Stomach (tissue), 9 donors: ENCODE results near the gene FMN2. TPM values are rescaled to one million over a fixed set of nuclear protein-coding genes. Genes with fewer than 3 reads are reported as not detected.
A peak's percentile ranks its signal among the peaks of the same experiment; 100 is the strongest.

ENCODE experiments used
- DNase-seq, 2 donors: peaks; one replicate each; pipeline versions ENCODE4 v3.0.0 to v3.0.0-alpha.2; 2013 to 2019
- H3K27ac ChIP-seq, 5 donors: fragments of 200-600 bp in 4 of 5; sonication (generic) in 4 of 5; one replicate each; pipeline ENCODE4 v1.5.1; 2013 to 2019; ENCODE audit warnings: mild to moderate bottlenecking in 1 of 5, moderate library complexity in 1 of 5
- H3K27me3 ChIP-seq, 3 donors: fragments of 200-600 bp; sonication (generic); one replicate each; pipeline ENCODE4 v1.5.1; 2017 to 2019; ENCODE audit warnings: mixed run types in 1 of 3
- H3K36me3 ChIP-seq, 4 donors: fragments of 200-600 bp; sonication (generic); 1 replicate in 3 of 4; 2 replicates in 1 of 4; pipeline ENCODE4 v1.5.1; 2016 to 2019
- H3K4me1 ChIP-seq, 4 donors: fragments of 200-600 bp; sonication (generic); one replicate each; pipeline ENCODE4 v1.5.1; 2016 to 2019
- H3K4me3 ChIP-seq, 4 donors: fragments of 200-600 bp; sonication (generic) in 3 of 4; one replicate each; pipeline ENCODE4 v1.5.1; 2016 to 2019; ENCODE audit warnings: mild to moderate bottlenecking in 1 of 4
- H3K9me3 ChIP-seq, 4 donors: fragments of 200-600 bp; sonication (generic); one replicate each; pipeline ENCODE4 v1.5.1; 2016 to 2019
- EP300 ChIP-seq: sonication (generic); formaldehyde crosslinking; IDR thresholded peaks from one replicate; pipeline ENCODE4 v1.6.1; 2017; ENCODE audit warnings: antibody characterized with exemption
- POLR2A ChIP-seq, 4 donors: fragments of 450-650 bp; IDR thresholded peaks; one replicate each; pipeline ENCODE4 v1.6.1; 2016; ENCODE audit warnings: antibody characterized with exemption in 4 of 4, control low read depth in 2 of 4, mild to moderate bottlenecking in 1 of 4, moderate library complexity in 1 of 4
- POLR2AphosphoS5 ChIP-seq, 3 donors: sonication (generic); formaldehyde crosslinking; IDR thresholded peaks; one replicate each; pipeline ENCODE4 v1.6.1; 2016; ENCODE audit warnings: antibody characterized with exemption in 3 of 3
- WGBS, 5 donors: extraction: QIAGEN DNeasy Blood & Tissue Kit in 3 of 5; methylation state at CpG; one replicate each; pipeline versions ENCODE4 v1.1.5 to v1.1.7; 2013 to 2018; 5-methylcytosine and 5-hydroxymethylcytosine counted together
- intact Hi-C: fragments of 100-400 bp; cut with DNase I; formaldehyde crosslinking; loops from one replicate; pipeline ENCODE4 v1.15.1; 2023; ENCODE audit warnings: low total_unique reads
- polyA plus RNA-seq, 3 donors: library from polyadenylated mRNA; stranded (reverse); fragments of 200-250 nt; gene quantifications; one replicate each; pipeline ENCODE4 v1.2.3, GENCODE V29; 2013
- total RNA-seq, 5 donors: library from RNA; depleted of rRNA; stranded (reverse); fragments of >200 nt; gene quantifications; one replicate each; pipeline versions ENCODE4 v1.1.0 to v1.2.3, GENCODE V29; 2014 to 2016
- TF ChIP-seq, protein P1 (sequence below), 7 experiments: fragments of 450-650 bp in 4 of 7; fragments of 200-600 bp in 3 of 7; sonication (generic) in 3 of 7; IDR thresholded peaks; one replicate each; pipeline ENCODE4 v1.5.1; 2016 to 2019; ENCODE audit warnings: antibody characterized with exemption in 7 of 7, control low read depth in 2 of 7, mild to moderate bottlenecking in 1 of 7
- donor health status: healthy with polysubstance abuse.
- donor health status: Bipolar disorder and iron deficiency.
- donor health status: healthy.

Gene FMN2
- total and polyA plus RNA-seq, 8 donors, result 0.61 to 3.3 (median 0.87) TPM; not detected in 2

DNA sequence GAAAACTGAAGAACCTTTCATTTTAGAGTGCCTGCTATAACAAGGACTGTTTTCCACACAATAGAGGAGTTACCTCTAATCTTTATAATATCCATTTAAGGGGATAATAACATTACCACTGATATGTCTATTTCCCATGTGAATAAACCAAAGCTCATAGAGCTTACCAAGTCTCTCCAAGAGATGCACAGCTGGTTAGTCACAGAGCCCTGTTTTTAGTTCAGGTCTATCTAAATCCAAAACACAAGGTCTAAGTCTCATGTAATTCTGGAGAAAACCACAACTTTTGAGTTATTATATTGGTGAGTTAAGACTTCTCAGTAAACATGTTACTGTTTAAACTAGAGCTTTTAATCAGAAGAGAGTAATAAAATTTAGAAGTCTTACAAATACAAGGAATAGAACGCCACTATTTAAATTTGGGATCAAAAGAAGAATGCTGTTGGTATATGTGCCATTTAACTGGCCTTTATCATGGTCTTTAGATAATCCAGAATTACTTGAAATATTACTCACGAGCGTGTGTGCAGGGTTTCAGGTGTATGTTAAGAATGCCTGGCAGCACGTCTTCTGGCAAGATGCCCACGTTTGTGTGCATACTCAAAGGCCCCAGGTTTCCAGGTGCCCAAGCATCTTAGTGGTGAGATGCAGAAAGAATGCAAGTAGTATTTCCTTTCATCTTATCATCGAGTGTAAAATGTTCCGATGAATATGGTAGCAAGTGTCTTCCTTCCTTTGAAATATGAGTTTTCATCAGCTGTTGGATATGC, 190.6 kb downstream of the FMN2 start:
- Histone ChIP-seq H3K36me3 (no peaks in the 10 kb centered on the region), H3K27me3 (no peaks in the 10 kb centered on the region), H3K4me1 (peaks cover 0 to 27% (median 5%) of the 10 kb centered on the region in 4 donors), H3K9me3 (no peaks in the 10 kb centered on the region), H3K27ac (no peak overlapping the region), H3K4me3 (no peak overlapping the region)
- WGBS, 5 donors, result 34 to 67% (median 44%) methylated on average over 7 of the region's 7 CpGs
- TF ChIP-seq, protein P1, sequence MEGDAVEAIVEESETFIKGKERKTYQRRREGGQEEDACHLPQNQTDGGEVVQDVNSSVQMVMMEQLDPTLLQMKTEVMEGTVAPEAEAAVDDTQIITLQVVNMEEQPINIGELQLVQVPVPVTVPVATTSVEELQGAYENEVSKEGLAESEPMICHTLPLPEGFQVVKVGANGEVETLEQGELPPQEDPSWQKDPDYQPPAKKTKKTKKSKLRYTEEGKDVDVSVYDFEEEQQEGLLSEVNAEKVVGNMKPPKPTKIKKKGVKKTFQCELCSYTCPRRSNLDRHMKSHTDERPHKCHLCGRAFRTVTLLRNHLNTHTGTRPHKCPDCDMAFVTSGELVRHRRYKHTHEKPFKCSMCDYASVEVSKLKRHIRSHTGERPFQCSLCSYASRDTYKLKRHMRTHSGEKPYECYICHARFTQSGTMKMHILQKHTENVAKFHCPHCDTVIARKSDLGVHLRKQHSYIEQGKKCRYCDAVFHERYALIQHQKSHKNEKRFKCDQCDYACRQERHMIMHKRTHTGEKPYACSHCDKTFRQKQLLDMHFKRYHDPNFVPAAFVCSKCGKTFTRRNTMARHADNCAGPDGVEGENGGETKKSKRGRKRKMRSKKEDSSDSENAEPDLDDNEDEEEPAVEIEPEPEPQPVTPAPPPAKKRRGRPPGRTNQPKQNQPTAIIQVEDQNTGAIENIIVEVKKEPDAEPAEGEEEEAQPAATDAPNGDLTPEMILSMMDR (IDR thresholded peaks at IDR 0.05), result no peak
- no peak for TF ChIP-seq POLR2AphosphoS5 (IDR thresholded peaks at IDR 0.05)
- no peak for TF ChIP-seq EP300
- TF ChIP-seq POLR2A (IDR thresholded peaks at IDR 0.05), result no peak
- peak; percentile 40 to 55 for DNase-seq
- intact Hi-C loops, result no loop called here

DNA sequence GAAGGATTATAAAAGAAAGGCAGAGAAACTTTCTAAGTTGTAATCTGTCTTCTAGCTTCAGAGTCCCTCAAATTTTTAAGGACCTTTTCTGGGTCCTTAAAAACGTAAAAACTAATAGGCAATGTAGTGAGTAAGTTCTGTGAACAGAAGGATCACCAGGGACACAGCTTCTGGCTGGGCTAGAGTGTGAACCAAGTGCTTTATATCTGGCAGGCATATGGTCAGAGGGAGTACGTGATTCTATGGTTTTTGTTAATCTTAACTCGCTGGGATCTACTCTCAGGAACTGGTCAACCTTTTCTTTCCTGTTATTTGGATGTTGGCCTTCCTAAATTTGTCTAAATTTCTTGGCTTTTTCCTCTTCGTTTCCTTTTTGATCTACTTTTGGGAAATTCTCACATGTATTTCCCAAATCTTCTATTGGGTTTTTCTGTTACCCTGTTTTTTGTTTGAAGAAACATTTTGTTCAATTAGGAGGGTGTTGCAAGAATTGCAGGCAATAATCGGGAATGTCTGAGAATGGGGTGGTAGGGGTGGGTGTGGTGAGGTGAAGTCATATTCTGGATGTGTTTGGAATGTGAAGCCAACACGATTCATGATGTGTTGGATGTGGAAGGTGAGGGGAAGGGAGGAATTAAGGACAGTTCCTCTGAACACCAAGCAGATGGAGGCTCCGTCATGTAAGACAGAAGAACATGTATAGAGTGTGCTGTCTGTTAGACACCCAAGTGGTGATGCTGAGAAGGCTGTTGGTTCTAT, 193.2 kb downstream of the FMN2 start:
- peaks cover 0 to 27% (median 5%) of the 10 kb centered on the region in 4 donors for H3K4me1 ChIP-seq
- TF ChIP-seq POLR2A (IDR thresholded peaks at IDR 0.05) (no peak), POLR2AphosphoS5 (IDR thresholded peaks at IDR 0.05) (no peak)
- TF ChIP-seq, protein P1 (IDR thresholded peaks at IDR 0.05), result no peak
- intact Hi-C loops, result no loop called here
- no peaks in the 10 kb centered on the region for H3K9me3 ChIP-seq
- WGBS, 5 donors, result 78 to 90% (median 84%) methylated on average over 7 of the region's 7 CpGs
- H3K4me3 ChIP-seq, result no peak overlapping the region
- no peak for DNase-seq
- no peaks in the 10 kb centered on the region for H3K27me3 ChIP-seq
- no peak overlapping the region for H3K27ac ChIP-seq
- no peaks in the 10 kb centered on the region for H3K36me3 ChIP-seq

DNA sequence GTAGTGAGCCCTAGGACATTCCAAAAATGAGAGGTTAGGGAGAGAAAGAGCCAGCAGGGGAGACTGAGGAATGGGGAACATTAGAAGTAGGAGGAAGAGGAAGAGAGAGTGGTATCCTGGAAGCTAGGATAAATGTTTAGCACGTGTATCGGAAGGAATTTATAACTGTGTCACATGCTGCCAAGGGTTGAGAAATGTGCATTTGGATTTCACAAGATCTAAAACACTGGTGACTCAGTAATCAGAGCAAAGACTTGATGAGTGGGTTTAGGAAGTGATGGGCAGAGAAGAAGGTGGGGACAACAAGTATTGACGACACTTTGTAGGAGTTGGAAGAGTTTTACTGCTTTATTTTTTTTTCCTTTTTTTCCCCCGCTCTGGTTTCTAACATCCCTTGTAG, 193.9 kb downstream of the FMN2 start:
- H3K27me3 ChIP-seq, result no peaks in the 10 kb centered on the region
- no peaks in the 10 kb centered on the region for H3K36me3 ChIP-seq
- no peaks in the 10 kb centered on the region for H3K9me3 ChIP-seq
- DNase-seq, result no peak
- H3K27ac ChIP-seq, result no peak overlapping the region
- no peak overlapping the region for H3K4me3 ChIP-seq
- intact Hi-C loops, result no loop called here
- WGBS, 5 donors, result 88 to 94% (median 89%) methylated on average over 4 of the region's 4 CpGs
- TF ChIP-seq EP300 (no peak), POLR2A (IDR thresholded peaks at IDR 0.05) (no peak), POLR2AphosphoS5 (IDR thresholded peaks at IDR 0.05) (no peak)
- TF ChIP-seq, protein P1 (IDR thresholded peaks at IDR 0.05), result no peak
- peaks cover 0 to 20% (median 3%) of the 10 kb centered on the region in 4 donors for H3K4me1 ChIP-seq

DNA sequence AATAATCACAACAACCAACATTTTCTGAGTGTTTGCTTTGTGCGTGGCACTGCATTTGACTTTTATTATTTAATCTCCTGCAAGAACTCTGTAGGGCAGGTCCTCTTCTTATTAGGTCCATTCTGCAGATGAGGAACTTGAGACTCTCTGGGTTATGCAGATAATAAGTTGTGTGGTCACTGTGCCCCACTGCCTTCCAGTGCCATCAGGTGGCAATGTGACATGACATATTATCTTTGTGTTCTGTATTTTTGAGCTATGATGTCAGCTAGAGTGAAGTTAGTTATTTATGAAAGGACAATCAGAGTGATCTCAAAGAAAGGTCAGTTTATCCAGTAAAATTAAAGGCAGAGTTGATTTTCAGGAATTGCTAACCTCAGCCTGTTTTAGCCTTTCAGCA, 196.0 kb downstream of the FMN2 start:
- DNase-seq, result no peak
- WGBS, 5 donors, result 82 to 88% (median 83%) methylated on average over 1 of the region's 1 CpG
- TF ChIP-seq POLR2AphosphoS5 (IDR thresholded peaks at IDR 0.05), result no peak
- no peak for TF ChIP-seq POLR2A (IDR thresholded peaks at IDR 0.05)
- TF ChIP-seq, protein P1 (IDR thresholded peaks at IDR 0.05), result no peak
- no peak for TF ChIP-seq EP300
- H3K27ac ChIP-seq, result no peak overlapping the region
- intact Hi-C loops, result no loop called here
- H3K9me3 ChIP-seq, result no peaks in the 10 kb centered on the region
- no peaks in the 10 kb centered on the region for H3K27me3 ChIP-seq
- H3K4me3 ChIP-seq, result no peak overlapping the region
- no peaks in the 10 kb centered on the region for H3K4me1 ChIP-seq
- no peaks in the 10 kb centered on the region for H3K36me3 ChIP-seq
